Calu3 (cell line): ENCODE data around the gene RANGAP1. TPM values are rescaled to one million over a fixed set of nuclear protein-coding genes. Genes with fewer than 3 reads are reported as not detected.

Source experiments
- BruUV-seq: library from RNA; stranded (reverse); fragments of 400-500 nt; replicated peaks from 2 replicates; lab custom pipeline; 2021; lab: Mats Ljungman, UMichigan
- CTCF ChIA-PET: fragments of 300-600 bp; sonication (Branson Sonifier 250); formaldehyde crosslinking; loops from one replicate; lab custom pipeline; 2022; ENCODE audit warnings: antibody characterized with exemption; lab: Charles Lee
- DNase-seq: peaks from one replicate; pipeline ENCODE4 v3.0.0; 2022
- H3K27ac Mint-ChIP-seq: one replicate; pipeline ENCODE4 v1.8.0; 2022; ENCODE audit warnings: mixed read lengths; ENCODE audit not compliant: unreplicated experiment
- H3K27me3 Mint-ChIP-seq: one replicate; pipeline ENCODE4 v1.8.0; 2022; ENCODE audit warnings: mixed read lengths; ENCODE audit not compliant: unreplicated experiment
- H3K36me3 Mint-ChIP-seq: one replicate; pipeline ENCODE4 v1.8.0; 2022; ENCODE audit warnings: mild to moderate bottlenecking, moderate library complexity, mixed read lengths; ENCODE audit not compliant: insufficient read depth, unreplicated experiment
- H3K4me1 Mint-ChIP-seq: one replicate; pipeline ENCODE4 v1.8.0; 2022; ENCODE audit warnings: mild to moderate bottlenecking, low read depth, mixed read lengths; ENCODE audit not compliant: unreplicated experiment
- H3K4me3 Mint-ChIP-seq: one replicate; pipeline ENCODE4 v1.8.0; 2022; ENCODE audit warnings: mild to moderate bottlenecking, low read depth, moderate library complexity, mixed read lengths; ENCODE audit not compliant: unreplicated experiment
- H3K9me3 Mint-ChIP-seq: one replicate; pipeline ENCODE4 v1.8.0; 2022; ENCODE audit warnings: low read depth, mixed read lengths; ENCODE audit not compliant: unreplicated experiment
- intact Hi-C: fragments of 100-400 bp; cut with micrococcal nuclease; formaldehyde crosslinking; loops from one replicate; pipeline ENCODE4 v1.10.0; 2022; ENCODE audit not compliant: unreplicated experiment
- total RNA-seq: library from RNA; stranded (reverse); gene quantifications from 2 replicates; pipeline ENCODE4 v1.2.3, GENCODE V29; 2022
- TF ChIP-seq, protein P1 (sequence below): fragments of 200-600 bp; IDR thresholded peaks from one replicate; pipeline ENCODE4 v1.8.0; 2022; ENCODE audit warnings: antibody characterized with exemption; ENCODE audit not compliant: unreplicated experiment

RANGAP1 gene
- total RNA-seq, 1 experiment from 2014 or later, result 189 TPM

DNA sequence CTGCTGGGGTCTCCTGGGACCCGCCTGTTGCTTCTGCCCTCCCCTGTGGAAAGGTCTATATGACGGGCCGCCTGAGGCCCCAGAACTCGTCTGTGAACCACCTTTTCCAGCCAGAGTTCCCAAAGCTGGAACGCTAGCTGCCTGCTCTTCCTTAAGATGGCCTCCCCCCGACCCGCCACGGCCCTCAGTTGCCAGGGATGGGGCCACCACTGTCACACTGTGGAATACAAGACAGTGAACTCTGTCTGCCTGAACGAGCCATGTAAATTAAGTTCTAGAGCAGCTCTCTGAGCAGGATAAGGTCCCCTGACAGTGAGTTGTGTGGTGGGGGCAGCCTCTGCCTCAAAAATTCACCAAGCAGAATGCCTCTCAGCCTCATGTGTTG is 55.6 kb downstream of the RANGAP1 start:
- BruUV-seq, result no TSS peak
- Mint-ChIP-seq H3K27me3 (no peaks in the 10 kb centered on the region), H3K4me1 (no peaks in the 10 kb centered on the region), H3K27ac (no peak overlapping the region), H3K9me3 (no peaks in the 10 kb centered on the region), H3K4me3 (no peak overlapping the region), H3K36me3 (peaks cover 11% of the 10 kb centered on the region)
- intact Hi-C loops, result no loop called here
- no peak for DNase-seq
- CTCF ChIA-PET, result interaction anchor here (0.6 kb wide), 1 partner anchor 290 kb away, joined by 7 read pairs; no protein-coding TSS in a partner anchor
- TF ChIP-seq, protein P1, sequence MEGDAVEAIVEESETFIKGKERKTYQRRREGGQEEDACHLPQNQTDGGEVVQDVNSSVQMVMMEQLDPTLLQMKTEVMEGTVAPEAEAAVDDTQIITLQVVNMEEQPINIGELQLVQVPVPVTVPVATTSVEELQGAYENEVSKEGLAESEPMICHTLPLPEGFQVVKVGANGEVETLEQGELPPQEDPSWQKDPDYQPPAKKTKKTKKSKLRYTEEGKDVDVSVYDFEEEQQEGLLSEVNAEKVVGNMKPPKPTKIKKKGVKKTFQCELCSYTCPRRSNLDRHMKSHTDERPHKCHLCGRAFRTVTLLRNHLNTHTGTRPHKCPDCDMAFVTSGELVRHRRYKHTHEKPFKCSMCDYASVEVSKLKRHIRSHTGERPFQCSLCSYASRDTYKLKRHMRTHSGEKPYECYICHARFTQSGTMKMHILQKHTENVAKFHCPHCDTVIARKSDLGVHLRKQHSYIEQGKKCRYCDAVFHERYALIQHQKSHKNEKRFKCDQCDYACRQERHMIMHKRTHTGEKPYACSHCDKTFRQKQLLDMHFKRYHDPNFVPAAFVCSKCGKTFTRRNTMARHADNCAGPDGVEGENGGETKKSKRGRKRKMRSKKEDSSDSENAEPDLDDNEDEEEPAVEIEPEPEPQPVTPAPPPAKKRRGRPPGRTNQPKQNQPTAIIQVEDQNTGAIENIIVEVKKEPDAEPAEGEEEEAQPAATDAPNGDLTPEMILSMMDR, result no peak

DNA sequence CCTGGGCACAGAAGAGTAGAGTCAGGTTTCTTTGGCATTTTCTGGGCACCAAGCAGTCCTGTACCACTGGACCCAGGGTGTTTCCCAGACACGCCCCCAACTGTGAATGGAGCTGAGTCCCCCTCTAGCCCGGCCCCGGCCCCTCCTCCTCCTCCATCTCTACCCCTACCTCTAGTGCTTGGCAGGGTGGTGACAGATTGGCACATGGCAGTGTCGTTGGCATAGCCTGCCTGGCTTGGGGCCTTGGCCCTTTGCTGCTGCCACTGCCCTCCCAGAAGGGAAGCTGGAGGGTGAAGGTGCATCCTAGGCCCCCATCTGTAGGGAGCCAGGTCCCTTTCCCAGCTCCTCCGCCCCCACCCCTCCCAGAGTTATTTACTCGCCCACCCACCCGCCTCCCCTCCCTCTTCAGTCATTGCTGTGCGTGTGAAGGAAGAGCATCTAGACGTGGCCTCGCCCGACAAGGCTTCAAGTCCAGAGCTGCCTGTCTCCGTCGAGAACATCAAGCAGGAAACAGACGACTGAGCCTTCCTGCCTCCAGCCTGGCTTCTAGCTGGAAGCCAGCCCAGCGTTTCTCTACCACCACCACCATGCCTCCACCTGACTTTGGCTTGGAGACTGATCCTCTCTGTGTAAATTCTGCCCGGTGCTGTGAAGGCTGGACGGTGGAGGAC is 56.1 kb downstream of the RANGAP1 start:
- Mint-ChIP-seq H3K4me3 (no peak overlapping the region), H3K27me3 (no peaks in the 10 kb centered on the region), H3K4me1 (no peaks in the 10 kb centered on the region), H3K9me3 (no peaks in the 10 kb centered on the region), H3K36me3 (peaks cover 16% of the 10 kb centered on the region), H3K27ac (no peak overlapping the region)
- no peak for DNase-seq
- CTCF ChIA-PET, result interaction anchor here (0.6 kb wide), 1 partner anchor 289 kb away, joined by 7 read pairs; no protein-coding TSS in a partner anchor
- intact Hi-C loops, result no loop called here
- no TSS peak for BruUV-seq
- TF ChIP-seq, protein P1, result no peak

DNA sequence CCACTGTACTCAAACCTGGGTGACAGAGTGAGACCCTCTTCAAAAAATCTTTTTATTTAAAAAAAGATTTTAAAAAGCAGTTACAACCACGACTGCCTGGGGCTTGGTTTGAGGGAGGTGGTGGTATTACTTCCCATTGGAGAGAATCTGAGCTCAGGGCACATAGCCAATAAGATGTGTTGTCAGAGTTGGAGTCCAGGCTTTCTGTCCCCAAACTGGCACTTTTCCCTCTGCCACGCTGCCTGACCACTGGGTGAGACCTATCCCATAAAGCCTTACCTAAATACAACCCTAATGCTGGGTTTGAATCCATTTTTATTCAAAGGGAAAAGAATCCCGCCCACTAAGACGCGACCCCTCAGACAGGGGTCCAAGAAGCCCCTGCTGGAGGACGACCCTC is 56.8 kb downstream of the RANGAP1 start:
- CTCF ChIA-PET, result no interaction called here
- BruUV-seq, result no TSS peak
- Mint-ChIP-seq H3K9me3 (no peaks in the 10 kb centered on the region), H3K27me3 (no peaks in the 10 kb centered on the region), H3K4me3 (no peak overlapping the region), H3K36me3 (peaks cover 23% of the 10 kb centered on the region), H3K4me1 (no peaks in the 10 kb centered on the region), H3K27ac (no peak overlapping the region)
- no peak for DNase-seq
- intact Hi-C loops, result no loop called here
- TF ChIP-seq, protein P1, result no peak

DNA sequence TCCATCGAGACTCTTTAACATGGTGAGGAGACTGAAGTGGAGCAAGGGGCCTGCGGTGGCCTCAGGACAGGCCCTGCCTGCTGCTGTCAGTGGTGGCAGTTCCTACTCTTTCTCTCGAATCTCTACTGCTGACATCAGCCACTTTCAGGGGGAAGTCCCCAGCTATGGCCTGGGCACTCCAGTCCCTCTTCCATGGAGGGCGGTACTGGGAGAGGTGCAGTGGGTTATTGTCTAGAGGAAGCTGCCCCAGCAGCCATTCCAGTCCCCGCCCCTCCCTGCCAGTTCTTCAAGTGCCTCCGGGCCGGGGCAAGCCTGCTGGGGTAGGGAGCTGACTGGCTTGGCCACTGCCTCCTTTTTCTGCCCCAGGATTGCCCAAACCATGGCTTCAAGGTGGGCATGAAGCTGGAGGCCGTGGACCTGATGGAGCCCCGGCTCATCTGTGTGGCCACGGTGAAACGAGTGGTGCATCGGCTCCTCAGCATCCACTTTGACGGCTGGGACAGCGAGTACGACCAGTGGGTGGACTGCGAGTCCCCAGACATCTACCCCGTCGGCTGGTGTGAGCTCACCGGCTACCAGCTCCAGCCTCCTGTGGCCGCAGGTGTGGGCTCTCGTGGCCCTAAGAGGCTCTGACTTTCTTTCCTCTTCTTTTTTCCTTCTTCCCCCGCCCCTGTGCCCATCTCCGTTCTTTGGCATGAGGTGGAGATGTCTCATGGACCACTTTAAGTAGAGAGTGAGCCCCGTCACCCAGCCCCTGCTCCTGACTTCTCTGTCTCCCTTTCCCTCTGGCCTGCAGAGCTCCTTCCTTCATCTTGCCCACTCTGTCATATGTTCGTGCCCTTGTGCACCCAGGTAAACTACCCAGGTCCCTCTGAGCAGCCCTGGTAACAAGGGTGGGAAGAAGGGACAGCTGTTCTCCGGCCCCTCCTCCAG is 59.0 kb downstream of the RANGAP1 start:
- CTCF ChIA-PET, result no interaction called here

More for the DNA sequence above, 59.0 kb downstream of the RANGAP1 start:
- Mint-ChIP-seq H3K27me3 (no peaks in the 10 kb centered on the region), H3K4me3 (no peak overlapping the region), H3K36me3 (peaks cover 35% of the 10 kb centered on the region), H3K9me3 (no peaks in the 10 kb centered on the region), H3K27ac (no peak overlapping the region), H3K4me1 (no peaks in the 10 kb centered on the region)
- intact Hi-C loops, result no loop called here
- BruUV-seq, result no TSS peak
- TF ChIP-seq, protein P1, result no peak
- DNase-seq, result no peak
